ENCODE results near the gene CDC20. TPM values are rescaled to one million over a fixed set of nuclear protein-coding genes. Genes with fewer than 3 reads are reported as not detected.

The CDC20 gene
- total RNA-seq, 1 donor from 2014 or later: 0.99 TPM

- Histone ChIP-seq H3K27ac (replicated peaks) (no peak overlapping the region), H3K9me3 (replicated peaks) (no peaks in the 10 kb centered on the region), H3K36me3 (peaks cover 40% of the 10 kb centered on the region), H3K4me3 (no peak overlapping the region), H3K27me3 (ENCODE audit: low read depth) (no peaks in the 10 kb centered on the region), H3K4me1 (peaks cover 19% of the 10 kb centered on the region)
- TF ChIP-seq, protein P1, sequence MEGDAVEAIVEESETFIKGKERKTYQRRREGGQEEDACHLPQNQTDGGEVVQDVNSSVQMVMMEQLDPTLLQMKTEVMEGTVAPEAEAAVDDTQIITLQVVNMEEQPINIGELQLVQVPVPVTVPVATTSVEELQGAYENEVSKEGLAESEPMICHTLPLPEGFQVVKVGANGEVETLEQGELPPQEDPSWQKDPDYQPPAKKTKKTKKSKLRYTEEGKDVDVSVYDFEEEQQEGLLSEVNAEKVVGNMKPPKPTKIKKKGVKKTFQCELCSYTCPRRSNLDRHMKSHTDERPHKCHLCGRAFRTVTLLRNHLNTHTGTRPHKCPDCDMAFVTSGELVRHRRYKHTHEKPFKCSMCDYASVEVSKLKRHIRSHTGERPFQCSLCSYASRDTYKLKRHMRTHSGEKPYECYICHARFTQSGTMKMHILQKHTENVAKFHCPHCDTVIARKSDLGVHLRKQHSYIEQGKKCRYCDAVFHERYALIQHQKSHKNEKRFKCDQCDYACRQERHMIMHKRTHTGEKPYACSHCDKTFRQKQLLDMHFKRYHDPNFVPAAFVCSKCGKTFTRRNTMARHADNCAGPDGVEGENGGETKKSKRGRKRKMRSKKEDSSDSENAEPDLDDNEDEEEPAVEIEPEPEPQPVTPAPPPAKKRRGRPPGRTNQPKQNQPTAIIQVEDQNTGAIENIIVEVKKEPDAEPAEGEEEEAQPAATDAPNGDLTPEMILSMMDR (IDR thresholded peaks at IDR 0.05; ENCODE audit: borderline replicate concordance): no peak
- no peak for DNase-seq
- intact Hi-C loops (cut with micrococcal nuclease): no loop called here
These were observed 915 bp downstream of the CDC20 start for GRCh38 chr1:43359696-43360095.

DNA sequence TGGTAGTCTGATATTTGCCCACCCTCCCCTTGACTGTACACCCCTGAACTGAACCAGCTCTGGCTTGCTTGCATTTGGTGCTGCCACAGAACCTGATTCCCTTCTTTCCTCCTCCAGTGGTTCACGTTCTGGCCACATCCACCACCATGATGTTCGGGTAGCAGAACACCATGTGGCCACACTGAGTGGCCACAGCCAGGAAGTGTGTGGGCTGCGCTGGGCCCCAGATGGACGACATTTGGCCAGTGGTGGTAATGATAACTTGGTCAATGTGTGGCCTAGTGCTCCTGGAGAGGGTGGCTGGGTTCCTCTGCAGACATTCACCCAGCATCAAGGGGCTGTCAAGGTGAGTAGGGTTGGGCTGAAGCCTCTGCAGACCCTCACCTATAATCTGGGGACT lies 1.8 kb downstream of the CDC20 start:
- intact Hi-C loops (cut with micrococcal nuclease): no loop called here
- DNase-seq: no peak
- no peaks in the 10 kb centered on the region for H3K9me3 ChIP-seq (replicated peaks)
- peaks cover 49% of the 10 kb centered on the region for H3K36me3 ChIP-seq
- no peak overlapping the region for H3K4me3 ChIP-seq
- no peaks in the 10 kb centered on the region for H3K27me3 ChIP-seq (ENCODE audit: low read depth)
- TF ChIP-seq, protein P1 (IDR thresholded peaks at IDR 0.05; ENCODE audit: borderline replicate concordance): no peak
- no peak overlapping the region for H3K27ac ChIP-seq (replicated peaks)
- H3K4me1 ChIP-seq: peaks cover 21% of the 10 kb centered on the region

GRCh38 chr1:43363283-43363934 lies 4.6 kb downstream of the CDC20 start:
- Histone ChIP-seq H3K4me3 (no peak overlapping the region), H3K27me3 (ENCODE audit: low read depth) (no peaks in the 10 kb centered on the region), H3K9me3 (replicated peaks) (no peaks in the 10 kb centered on the region), H3K4me1 (peaks cover 36% of the 10 kb centered on the region), H3K27ac (replicated peaks) (no peak overlapping the region), H3K36me3 (peaks cover 49% of the 10 kb centered on the region)
- TF ChIP-seq, protein P1 (IDR thresholded peaks at IDR 0.05; ENCODE audit: borderline replicate concordance): no peak
- intact Hi-C loops (cut with micrococcal nuclease): no loop called here
- DNase-seq: no peak

- no peak for DNase-seq
- H3K4me3 ChIP-seq: no peak overlapping the region
- no peak overlapping the region for H3K27ac ChIP-seq (replicated peaks)
- peaks cover 39% of the 10 kb centered on the region for H3K4me1 ChIP-seq
- H3K36me3 ChIP-seq: peaks cover 49% of the 10 kb centered on the region
- no peaks in the 10 kb centered on the region for H3K9me3 ChIP-seq (replicated peaks)
- intact Hi-C loops (cut with micrococcal nuclease): no loop called here
- TF ChIP-seq, protein P1 (IDR thresholded peaks at IDR 0.05; ENCODE audit: borderline replicate concordance): no peak
- no peaks in the 10 kb centered on the region for H3K27me3 ChIP-seq (ENCODE audit: low read depth)
These were observed 5.2 kb downstream of the CDC20 start for GRCh38 chr1:43363935-43364525.

DNA sequence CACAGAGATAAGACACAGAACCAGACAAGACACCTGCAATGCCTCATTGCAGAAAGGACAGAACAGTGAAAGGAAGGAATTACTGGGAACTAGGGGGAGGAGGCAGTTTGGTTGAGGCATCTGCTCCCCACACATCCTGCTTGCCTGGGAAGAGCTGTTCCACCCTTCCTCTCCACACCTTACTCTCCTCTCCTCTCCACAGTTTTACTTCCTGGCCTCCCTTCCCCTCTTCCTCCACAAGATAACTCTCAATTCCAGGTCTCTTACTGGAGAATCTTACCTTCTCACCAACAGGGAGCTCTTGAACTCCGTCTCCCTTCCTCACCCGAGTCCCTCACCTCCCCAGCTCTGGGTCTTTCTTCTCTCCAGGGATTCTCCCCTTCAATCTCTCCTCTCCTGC lies 6.9 kb downstream of the CDC20 start:
- peaks cover 49% of the 10 kb centered on the region for H3K36me3 ChIP-seq
- no peak for DNase-seq
- H3K9me3 ChIP-seq (replicated peaks): no peaks in the 10 kb centered on the region
- H3K4me1 ChIP-seq: peaks cover 46% of the 10 kb centered on the region
- peak overlapping the region; percentile 95 for H3K4me3 ChIP-seq
- TF ChIP-seq, protein P1 (IDR thresholded peaks at IDR 0.05; ENCODE audit: borderline replicate concordance): no peak
- H3K27me3 ChIP-seq (ENCODE audit: low read depth): no peaks in the 10 kb centered on the region
- intact Hi-C loops (cut with micrococcal nuclease): no loop called here
- peak overlapping the region; percentile 98 for H3K27ac ChIP-seq (replicated peaks)

Measured in left ventricle myocardium inferior (tissue), 1 donor.